ENCODE measurements around the gene TMEM135.

Gene TMEM135

GRCh38 chr11:87036756-87037449 lies 831 bp upstream of the TMEM135 start:
- no peaks in the 10 kb centered on the region for H3K9me3 ChIP-seq (ENCODE audit: control insufficient read depth in 2 of 2, low read length in 2 of 2)
- no peaks in the 10 kb centered on the region for H3K36me3 ChIP-seq (ENCODE audit: control insufficient read depth in 2 of 2, insufficient read depth in 2 of 2, low read length in 2 of 2)
- H3K9ac ChIP-seq (ENCODE audit: low read depth in 1 of 2, low read length in 2 of 2), result peak overlapping the region; percentile 68 to 78
- H3K4me1 ChIP-seq (ENCODE audit: control insufficient read depth in 2 of 2, insufficient read depth in 2 of 2, low read length in 2 of 2), result peaks cover 8 to 11% of the 10 kb centered on the region in 2 donors
- peak overlapping the region; percentile 81 to 85 for H3K27ac ChIP-seq (ENCODE audit: low read depth in 2 of 2, low read length in 2 of 2)
- peak overlapping the region; percentile 81 to 91 for H3K4me3 ChIP-seq (ENCODE audit: low read length in 2 of 2)
- H3K27me3 ChIP-seq (ENCODE audit: control insufficient read depth in 2 of 2, insufficient read depth in 2 of 2, low read length in 2 of 2), result no peaks in the 10 kb centered on the region

GRCh38 chr11:87038235-87038977 lies 672 bp downstream of the TMEM135 start:
- Histone ChIP-seq H3K4me1 (ENCODE audit: control insufficient read depth in 2 of 2, insufficient read depth in 2 of 2, low read length in 2 of 2) (peaks cover 8 to 11% of the 10 kb centered on the region in 2 donors), H3K9ac (ENCODE audit: low read depth in 1 of 2, low read length in 2 of 2) (peak overlapping the region; percentile 76 to 78), H3K4me3 (ENCODE audit: low read length in 2 of 2) (peak overlapping the region; percentile 81 to 91)

GRCh38 chr11:87039371-87039770 lies 1.6 kb downstream of the TMEM135 start:
- Histone ChIP-seq H3K27ac (ENCODE audit: low read depth in 2 of 2, low read length in 2 of 2) (no peak overlapping the region), H3K9ac (ENCODE audit: low read depth in 1 of 2, low read length in 2 of 2) (no peak overlapping the region), H3K4me3 (ENCODE audit: low read length in 2 of 2) (peak overlapping the region in 1 of 2 donors; percentile 91)

More at GRCh38 chr11:87038235-87038977, 672 bp downstream of the TMEM135 start:
- Histone ChIP-seq H3K36me3 (ENCODE audit: control insufficient read depth in 2 of 2, insufficient read depth in 2 of 2, low read length in 2 of 2) (no peaks in the 10 kb centered on the region), H3K27me3 (ENCODE audit: control insufficient read depth in 2 of 2, insufficient read depth in 2 of 2, low read length in 2 of 2) (no peaks in the 10 kb centered on the region), H3K27ac (ENCODE audit: low read depth in 2 of 2, low read length in 2 of 2) (peak overlapping the region; percentile 81 to 85), H3K9me3 (ENCODE audit: control insufficient read depth in 2 of 2, low read length in 2 of 2) (no peaks in the 10 kb centered on the region)

DNA sequence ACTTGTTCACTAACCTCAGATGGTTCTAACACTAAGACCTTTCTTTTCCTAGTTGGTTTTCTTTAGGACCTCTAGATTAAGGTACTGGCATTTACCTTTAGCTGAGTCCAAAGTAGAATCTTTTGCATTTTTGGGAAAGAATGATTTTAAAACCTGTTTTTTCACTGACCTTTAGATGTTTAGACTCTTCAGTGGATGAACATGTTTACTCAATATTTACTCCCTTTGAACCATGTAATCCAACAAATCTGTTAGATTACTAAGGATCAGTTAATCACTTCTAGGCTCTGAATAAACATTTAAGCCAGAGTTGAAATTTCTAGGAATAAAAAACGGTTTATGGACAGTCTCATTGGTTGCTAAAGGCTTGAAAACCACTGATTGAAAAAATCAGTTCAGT lies 6.2 kb downstream of the TMEM135 start:
- Histone ChIP-seq H3K27me3 (ENCODE audit: control insufficient read depth in 2 of 2, insufficient read depth in 2 of 2, low read length in 2 of 2) (no peaks in the 10 kb centered on the region), H3K4me3 (ENCODE audit: low read length in 2 of 2) (no peak overlapping the region), H3K27ac (ENCODE audit: low read depth in 2 of 2, low read length in 2 of 2) (no peak overlapping the region), H3K9ac (ENCODE audit: low read depth in 1 of 2, low read length in 2 of 2) (no peak overlapping the region), H3K36me3 (ENCODE audit: control insufficient read depth in 2 of 2, insufficient read depth in 2 of 2, low read length in 2 of 2) (no peaks in the 10 kb centered on the region), H3K4me1 (ENCODE audit: control insufficient read depth in 2 of 2, insufficient read depth in 2 of 2, low read length in 2 of 2) (no peaks in the 10 kb centered on the region), H3K9me3 (ENCODE audit: control insufficient read depth in 2 of 2, low read length in 2 of 2) (no peaks in the 10 kb centered on the region)

More at GRCh38 chr11:87039371-87039770, 1.6 kb downstream of the TMEM135 start:
- Histone ChIP-seq H3K27me3 (ENCODE audit: control insufficient read depth in 2 of 2, insufficient read depth in 2 of 2, low read length in 2 of 2) (no peaks in the 10 kb centered on the region), H3K9me3 (ENCODE audit: control insufficient read depth in 2 of 2, low read length in 2 of 2) (no peaks in the 10 kb centered on the region), H3K36me3 (ENCODE audit: control insufficient read depth in 2 of 2, insufficient read depth in 2 of 2, low read length in 2 of 2) (no peaks in the 10 kb centered on the region), H3K4me1 (ENCODE audit: control insufficient read depth in 2 of 2, insufficient read depth in 2 of 2, low read length in 2 of 2) (peaks cover 8 to 11% of the 10 kb centered on the region in 2 donors)

- Histone ChIP-seq H3K4me3 (ENCODE audit: low read length in 2 of 2) (no peak overlapping the region), H3K27me3 (ENCODE audit: control insufficient read depth in 2 of 2, insufficient read depth in 2 of 2, low read length in 2 of 2) (no peaks in the 10 kb centered on the region), H3K36me3 (ENCODE audit: control insufficient read depth in 2 of 2, insufficient read depth in 2 of 2, low read length in 2 of 2) (no peaks in the 10 kb centered on the region), H3K9ac (ENCODE audit: low read depth in 1 of 2, low read length in 2 of 2) (no peak overlapping the region), H3K4me1 (ENCODE audit: control insufficient read depth in 2 of 2, insufficient read depth in 2 of 2, low read length in 2 of 2) (no peaks in the 10 kb centered on the region), H3K9me3 (ENCODE audit: control insufficient read depth in 2 of 2, low read length in 2 of 2) (no peaks in the 10 kb centered on the region), H3K27ac (ENCODE audit: low read depth in 2 of 2, low read length in 2 of 2) (no peak overlapping the region)
Observed at GRCh38 chr11:87046824-87047223, 9.1 kb downstream of the TMEM135 start.

DNA sequence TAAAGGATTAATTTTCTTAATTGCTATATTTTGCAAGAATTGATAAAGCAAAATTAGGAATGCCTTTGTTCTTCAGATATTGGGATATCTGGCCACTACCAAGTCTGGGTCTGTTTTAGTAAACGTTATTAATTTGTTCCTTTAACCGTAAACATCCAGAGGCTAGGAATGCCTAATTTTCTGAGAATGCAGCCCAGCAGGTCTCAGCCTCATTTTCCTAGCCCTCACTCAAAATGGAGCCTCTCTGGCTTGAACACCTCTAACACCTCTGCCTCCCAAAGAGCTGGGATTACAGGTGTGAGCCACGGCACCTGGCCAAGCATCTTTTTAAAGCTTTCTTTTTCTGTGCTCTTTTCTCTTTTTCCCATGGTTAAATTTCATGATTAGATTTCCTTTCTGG lies 18.4 kb downstream of the TMEM135 start:
- no peak overlapping the region for H3K9ac ChIP-seq (ENCODE audit: low read depth in 1 of 2, low read length in 2 of 2)
- H3K4me1 ChIP-seq (ENCODE audit: control insufficient read depth in 2 of 2, insufficient read depth in 2 of 2, low read length in 2 of 2), result no peaks in the 10 kb centered on the region
- no peaks in the 10 kb centered on the region for H3K9me3 ChIP-seq (ENCODE audit: control insufficient read depth in 2 of 2, low read length in 2 of 2)

GRCh38 chr11:87057749-87058148 lies 20.0 kb downstream of the TMEM135 start:
- Histone ChIP-seq H3K36me3 (ENCODE audit: control insufficient read depth in 2 of 2, insufficient read depth in 2 of 2, low read length in 2 of 2) (no peaks in the 10 kb centered on the region), H3K27ac (ENCODE audit: low read depth in 2 of 2, low read length in 2 of 2) (no peak overlapping the region), H3K27me3 (ENCODE audit: control insufficient read depth in 2 of 2, insufficient read depth in 2 of 2, low read length in 2 of 2) (no peaks in the 10 kb centered on the region)

More for the DNA sequence above, 18.4 kb downstream of the TMEM135 start:
- Histone ChIP-seq H3K4me3 (ENCODE audit: low read length in 2 of 2) (no peak overlapping the region), H3K27me3 (ENCODE audit: control insufficient read depth in 2 of 2, insufficient read depth in 2 of 2, low read length in 2 of 2) (no peaks in the 10 kb centered on the region), H3K27ac (ENCODE audit: low read depth in 2 of 2, low read length in 2 of 2) (no peak overlapping the region), H3K36me3 (ENCODE audit: control insufficient read depth in 2 of 2, insufficient read depth in 2 of 2, low read length in 2 of 2) (no peaks in the 10 kb centered on the region)

GRCh38 chr11:87059596-87060390 lies 22.1 kb downstream of the TMEM135 start:
- no peak overlapping the region for H3K27ac ChIP-seq (ENCODE audit: low read depth in 2 of 2, low read length in 2 of 2)
- no peaks in the 10 kb centered on the region for H3K9me3 ChIP-seq (ENCODE audit: control insufficient read depth in 2 of 2, low read length in 2 of 2)
- H3K4me1 ChIP-seq (ENCODE audit: control insufficient read depth in 2 of 2, insufficient read depth in 2 of 2, low read length in 2 of 2), result no peaks in the 10 kb centered on the region
- no peaks in the 10 kb centered on the region for H3K27me3 ChIP-seq (ENCODE audit: control insufficient read depth in 2 of 2, insufficient read depth in 2 of 2, low read length in 2 of 2)
- no peaks in the 10 kb centered on the region for H3K36me3 ChIP-seq (ENCODE audit: control insufficient read depth in 2 of 2, insufficient read depth in 2 of 2, low read length in 2 of 2)
- H3K4me3 ChIP-seq (ENCODE audit: low read length in 2 of 2), result no peak overlapping the region
- no peak overlapping the region for H3K9ac ChIP-seq (ENCODE audit: low read depth in 1 of 2, low read length in 2 of 2)

More at GRCh38 chr11:87057749-87058148, 20.0 kb downstream of the TMEM135 start:
- Histone ChIP-seq H3K9ac (ENCODE audit: low read depth in 1 of 2, low read length in 2 of 2) (no peak overlapping the region), H3K4me3 (ENCODE audit: low read length in 2 of 2) (no peak overlapping the region), H3K9me3 (ENCODE audit: control insufficient read depth in 2 of 2, low read length in 2 of 2) (no peaks in the 10 kb centered on the region), H3K4me1 (ENCODE audit: control insufficient read depth in 2 of 2, insufficient read depth in 2 of 2, low read length in 2 of 2) (no peaks in the 10 kb centered on the region)

GRCh38 chr11:87061766-87062165 lies 24.0 kb downstream of the TMEM135 start:
- Histone ChIP-seq H3K27ac (ENCODE audit: low read depth in 2 of 2, low read length in 2 of 2) (no peak overlapping the region), H3K36me3 (ENCODE audit: control insufficient read depth in 2 of 2, insufficient read depth in 2 of 2, low read length in 2 of 2) (no peaks in the 10 kb centered on the region), H3K4me3 (ENCODE audit: low read length in 2 of 2) (no peak overlapping the region), H3K4me1 (ENCODE audit: control insufficient read depth in 2 of 2, insufficient read depth in 2 of 2, low read length in 2 of 2) (no peaks in the 10 kb centered on the region), H3K9me3 (ENCODE audit: control insufficient read depth in 2 of 2, low read length in 2 of 2) (no peaks in the 10 kb centered on the region), H3K27me3 (ENCODE audit: control insufficient read depth in 2 of 2, insufficient read depth in 2 of 2, low read length in 2 of 2) (no peaks in the 10 kb centered on the region), H3K9ac (ENCODE audit: low read depth in 1 of 2, low read length in 2 of 2) (no peak overlapping the region)

DNA sequence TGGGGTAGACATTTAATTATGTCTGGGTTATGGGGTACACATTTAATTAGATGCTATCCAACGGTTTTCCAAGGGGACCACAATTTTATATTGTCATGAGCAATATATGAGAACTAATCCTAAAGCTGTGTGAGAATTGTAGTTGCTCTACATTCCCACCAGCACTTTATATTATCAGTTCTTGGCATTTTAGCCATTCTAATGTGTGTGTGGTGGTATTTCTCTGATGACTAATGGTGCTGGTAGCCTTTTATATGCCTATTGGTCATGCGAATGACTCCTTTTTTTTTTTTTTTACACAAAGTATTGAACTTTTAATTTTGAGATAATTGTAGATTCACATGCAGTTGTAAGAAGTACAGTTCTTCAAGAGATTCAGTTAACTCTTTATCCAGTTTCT lies 26.2 kb downstream of the TMEM135 start:
- H3K36me3 ChIP-seq (ENCODE audit: control insufficient read depth in 2 of 2, insufficient read depth in 2 of 2, low read length in 2 of 2), result no peaks in the 10 kb centered on the region
- no peaks in the 10 kb centered on the region for H3K9me3 ChIP-seq (ENCODE audit: control insufficient read depth in 2 of 2, low read length in 2 of 2)
- no peak overlapping the region for H3K4me3 ChIP-seq (ENCODE audit: low read length in 2 of 2)
- peaks cover 0 to 2% of the 10 kb centered on the region in 2 donors for H3K4me1 ChIP-seq (ENCODE audit: control insufficient read depth in 2 of 2, insufficient read depth in 2 of 2, low read length in 2 of 2)
- H3K27ac ChIP-seq (ENCODE audit: low read depth in 2 of 2, low read length in 2 of 2), result no peak overlapping the region
- no peaks in the 10 kb centered on the region for H3K27me3 ChIP-seq (ENCODE audit: control insufficient read depth in 2 of 2, insufficient read depth in 2 of 2, low read length in 2 of 2)
- H3K9ac ChIP-seq (ENCODE audit: low read depth in 1 of 2, low read length in 2 of 2), result no peak overlapping the region

All from mucosa of rectum (tissue), 2 donors.